ENCODE data around the gene ZNF503.

ZNF503 gene

GRCh38 chr10:75405598-75406461 is 4.3 kb upstream of the ZNF503 start:
- no peak for DNase-seq

GRCh38 chr10:75404815-75405597 is 3.4 kb upstream of the ZNF503 start:
- no peak for DNase-seq

- peak; percentile 7 to 22 for DNase-seq
Measured at GRCh38 chr10:75403939-75404814, 2.6 kb upstream of the ZNF503 start.

GRCh38 chr10:75403144-75403938 is 1.8 kb upstream of the ZNF503 start:
- DNase-seq = peak; percentile 23 to 35

- DNase-seq = peak; percentile 67 to 69
Measured at GRCh38 chr10:75402486-75403143, 1.1 kb upstream of the ZNF503 start.

- peak in 1 of 2 experiments; percentile 53 for DNase-seq
Measured at GRCh38 chr10:75400771-75401568, 594 bp downstream of the ZNF503 start.

GRCh38 chr10:75400163-75400770 is 1.3 kb downstream of the ZNF503 start:
- no peak for DNase-seq

GRCh38 chr10:75399461-75400162 is 2.0 kb downstream of the ZNF503 start:
- DNase-seq = peak; percentile 43 to 59

- DNase-seq = no peak
Measured at GRCh38 chr10:75398692-75399460, 2.7 kb downstream of the ZNF503 start.

- DNase-seq = no peak
Measured at GRCh38 chr10:75398200-75398691, 3.3 kb downstream of the ZNF503 start.

GRCh38 chr10:75397496-75398199 is 3.9 kb downstream of the ZNF503 start:
- DNase-seq = no peak

- no peak for DNase-seq
Measured at GRCh38 chr10:75396631-75397495, 4.7 kb downstream of the ZNF503 start.

GRCh38 chr10:75395932-75396630 is 5.5 kb downstream of the ZNF503 start:
- no peak for DNase-seq

GRCh38 chr10:75395066-75395931 is 6.3 kb downstream of the ZNF503 start:
- no peak for DNase-seq

- DNase-seq = no peak
Measured at GRCh38 chr10:75394221-75394620, 7.3 kb downstream of the ZNF503 start.
